Peyer's patch (tissue), 4 donors: ENCODE data around the gene PDGFD.

Experiments
- CTCF ChIP-seq, 6 experiments: fragments of 450-650 bp in 4 of 6; fragments of 200-600 bp in 2 of 6; sonication (generic) in 1 of 6; IDR thresholded peaks; one replicate each; pipeline ENCODE4 v1.5.1; 2017 to 2019; ENCODE audit warnings: antibody characterized with exemption in 6 of 6, mild to moderate bottlenecking in 3 of 6, moderate library complexity in 1 of 6
- POLR2A ChIP-seq, 2 donors: fragments of 450-650 bp; IDR thresholded peaks; one replicate each; pipeline ENCODE4 v1.5.1; 2017; ENCODE audit warnings: antibody characterized with exemption in 2 of 2, mild to moderate bottlenecking in 2 of 2, moderate library complexity in 2 of 2

DNA sequence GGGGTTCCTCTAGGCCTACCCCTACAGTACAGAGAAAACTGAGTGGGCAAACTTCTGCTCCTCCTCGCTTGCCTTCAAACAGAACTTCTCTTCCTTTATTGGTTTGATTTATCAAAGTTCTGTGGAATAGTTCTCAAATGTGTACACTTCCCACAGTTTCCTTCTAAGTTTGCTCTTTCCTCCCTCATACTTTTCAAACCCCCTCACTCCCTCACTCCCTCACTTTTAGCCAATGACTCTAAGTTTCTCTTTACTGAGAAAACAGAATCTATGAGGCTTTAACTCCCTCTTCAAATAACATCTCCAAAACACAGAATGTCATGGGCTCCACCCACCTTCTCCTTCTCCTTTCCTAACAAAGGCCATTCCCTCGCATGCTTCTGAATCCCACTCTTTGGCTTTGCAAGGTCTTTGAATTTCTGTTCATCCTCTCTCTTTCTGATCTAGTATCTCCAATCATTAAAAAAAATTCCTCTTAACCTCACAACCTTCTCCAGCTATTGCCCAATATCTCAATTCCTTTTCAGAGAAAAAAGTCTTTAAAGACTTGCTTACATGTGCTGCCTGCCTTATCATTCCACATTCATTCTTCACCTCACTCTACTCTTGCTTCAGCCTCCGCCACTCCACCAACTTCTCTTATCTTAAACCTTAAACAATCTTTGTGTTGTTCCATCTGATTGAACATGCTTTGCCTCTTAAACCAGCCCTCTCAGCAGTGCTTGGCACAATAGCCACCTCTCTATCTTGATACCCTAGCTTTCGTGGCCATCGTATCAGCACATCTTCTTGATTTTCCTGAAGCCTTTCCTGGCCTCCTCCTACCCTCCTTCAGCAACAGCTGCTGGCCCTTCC, 70.3 kb downstream of the PDGFD start:
- TF ChIP-seq POLR2A (IDR thresholded peaks at IDR 0.05) (no peak), CTCF (IDR thresholded peaks at IDR 0.05) (no peak)
